Loucy (cell line): ENCODE results near the gene RHOC.

Experiments used
- CTCF ChIP-seq: fragments of 200-600 bp; sonication (generic); conservative IDR thresholded peaks from 2 replicates; pipeline ENCODE4 v1.5.1; 2014; ENCODE audit warnings: mild to moderate bottlenecking, antibody characterized with exemption, low read length
- EZH2phosphoT487 ChIP-seq: fragments of 200-600 bp; IDR thresholded peaks from 2 replicates; pipeline ENCODE4 v1.6.1; 2018; ENCODE audit warnings: antibody characterized with exemption, mild to moderate bottlenecking, moderate library complexity, borderline replicate concordance

DNA sequence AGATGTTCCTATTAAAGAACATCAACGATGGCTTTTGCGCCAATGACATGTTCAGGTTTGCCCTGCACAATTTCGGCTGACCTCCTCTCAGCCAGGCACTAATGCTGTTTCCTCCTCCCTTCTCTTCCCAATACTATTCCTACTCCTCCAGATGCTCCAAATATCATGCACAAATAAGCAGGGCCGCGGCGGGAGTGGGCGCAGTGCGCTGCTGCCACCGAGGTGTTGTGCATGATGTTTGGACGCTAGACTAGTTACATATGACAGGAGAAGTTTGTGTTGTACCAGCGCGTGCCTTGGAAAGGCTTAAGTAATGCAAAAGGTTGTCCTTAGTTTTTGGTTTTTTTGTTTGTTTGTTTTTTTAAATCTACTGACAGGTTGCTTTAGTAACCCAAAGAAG, 41.5 kb upstream of the RHOC start:
- TF ChIP-seq CTCF: no peak
- no peak for TF ChIP-seq EZH2phosphoT487
